ENCODE data around the gene KCNQ1.

Gene KCNQ1

GRCh38 chr11:2444821-2445745 is at the start of gene KCNQ1:
Gene KCNQ1, plus strand, starts transcription at chr11:2445008. Its CDS starts 91 bp downstream, at chr11:2445099.
- DNase-seq: peak; percentile 42

- no peak for DNase-seq
Observed at GRCh38 chr11:2395211-2395730, 49.5 kb upstream of the KCNQ1 start.

DNA sequence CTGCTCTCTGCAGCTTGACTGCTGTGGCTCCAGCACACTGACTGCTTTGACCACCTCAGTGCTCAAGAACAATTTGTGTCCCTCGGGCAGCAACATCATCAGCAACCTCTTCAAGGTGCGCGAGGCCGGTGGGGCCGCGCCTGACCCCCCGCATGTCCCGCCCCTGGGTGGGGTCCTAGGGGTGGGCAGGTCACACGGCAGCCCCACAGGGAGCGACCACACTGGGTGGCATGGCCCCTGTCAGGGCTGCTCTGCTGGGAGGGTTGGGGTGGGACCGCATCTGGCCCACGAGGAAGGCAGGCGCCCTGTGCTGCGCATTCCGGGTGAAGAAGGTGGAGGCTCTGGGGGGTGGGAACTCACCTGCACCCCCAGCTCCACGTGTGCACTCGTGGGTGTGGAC is 49.0 kb upstream of the KCNQ1 start:
- DNase-seq: no peak

DNA sequence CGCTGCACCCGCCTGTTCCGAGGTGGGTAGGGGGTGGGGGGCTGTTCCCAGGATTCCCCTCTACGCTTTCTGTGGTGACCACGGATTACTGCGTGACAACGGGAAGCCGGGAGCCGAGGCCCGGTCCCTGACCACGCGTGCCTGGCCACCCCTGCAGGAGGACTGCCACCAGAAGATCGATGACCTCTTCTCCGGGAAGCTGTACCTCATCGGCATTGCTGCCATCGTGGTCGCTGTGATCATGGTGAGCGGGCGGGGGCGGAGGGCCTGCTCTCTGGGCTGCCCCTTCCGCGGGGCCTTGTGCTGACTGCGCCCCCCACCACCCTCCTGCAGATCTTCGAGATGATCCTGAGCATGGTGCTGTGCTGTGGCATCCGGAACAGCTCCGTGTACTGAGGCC is 48.3 kb upstream of the KCNQ1 start:
- DNase-seq: no peak

DNA sequence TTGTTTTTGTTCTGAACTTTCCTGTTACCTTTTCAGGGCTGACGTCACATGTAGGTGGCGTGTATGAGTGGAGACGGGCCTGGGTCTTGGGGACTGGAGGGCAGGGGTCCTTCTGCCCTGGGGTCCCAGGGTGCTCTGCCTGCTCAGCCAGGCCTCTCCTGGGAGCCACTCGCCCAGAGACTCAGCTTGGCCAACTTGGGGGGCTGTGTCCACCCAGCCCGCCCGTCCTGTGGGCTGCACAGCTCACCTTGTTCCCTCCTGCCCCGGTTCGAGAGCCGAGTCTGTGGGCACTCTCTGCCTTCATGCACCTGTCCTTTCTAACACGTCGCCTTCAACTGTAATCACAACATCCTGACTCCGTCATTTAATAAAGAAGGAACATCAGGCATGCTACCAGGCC is 47.8 kb upstream of the KCNQ1 start:
- DNase-seq: no peak

GRCh38 chr11:2398664-2399355 is 46.0 kb upstream of the KCNQ1 start:
- DNase-seq: no peak

DNA sequence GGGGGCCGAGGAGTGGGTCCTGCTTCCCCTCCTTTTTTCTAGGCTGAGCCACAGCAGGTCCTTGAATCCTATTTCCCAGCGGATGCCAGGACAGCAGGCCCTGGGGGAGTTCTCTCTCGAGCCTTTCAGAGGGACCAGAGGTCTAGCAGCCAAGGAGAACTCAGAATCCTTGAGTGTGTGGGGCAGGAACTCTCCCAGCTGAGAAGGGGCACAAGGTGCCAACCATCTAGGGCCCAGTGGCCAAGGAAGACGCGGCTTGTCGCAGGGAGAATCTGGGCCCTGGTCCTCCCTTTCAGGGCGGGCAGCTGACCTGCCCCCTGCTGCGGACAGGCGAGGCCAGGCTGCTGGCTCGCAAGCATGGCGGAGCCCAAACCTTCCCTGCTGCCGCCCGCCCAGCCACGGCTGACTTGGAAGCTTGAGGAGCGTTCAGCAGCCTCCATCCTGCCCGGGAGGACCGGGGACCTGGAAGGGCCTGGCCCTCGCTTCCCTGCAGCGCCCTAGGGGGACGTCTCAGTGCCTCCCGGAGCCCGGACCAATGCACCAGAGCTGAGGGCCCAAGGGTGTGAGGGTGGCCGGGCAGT is 45.2 kb upstream of the KCNQ1 start:
- peak; percentile 34 for DNase-seq

- peak; percentile 98 for DNase-seq
Observed at GRCh38 chr11:2400069-2400761, 44.6 kb upstream of the KCNQ1 start, which contains the start of gene TSSC4. Gene TSSC4, plus strand, starts transcription at chr11:2400750. Its CDS starts 1,884 bp downstream, at chr11:2402634.

DNA sequence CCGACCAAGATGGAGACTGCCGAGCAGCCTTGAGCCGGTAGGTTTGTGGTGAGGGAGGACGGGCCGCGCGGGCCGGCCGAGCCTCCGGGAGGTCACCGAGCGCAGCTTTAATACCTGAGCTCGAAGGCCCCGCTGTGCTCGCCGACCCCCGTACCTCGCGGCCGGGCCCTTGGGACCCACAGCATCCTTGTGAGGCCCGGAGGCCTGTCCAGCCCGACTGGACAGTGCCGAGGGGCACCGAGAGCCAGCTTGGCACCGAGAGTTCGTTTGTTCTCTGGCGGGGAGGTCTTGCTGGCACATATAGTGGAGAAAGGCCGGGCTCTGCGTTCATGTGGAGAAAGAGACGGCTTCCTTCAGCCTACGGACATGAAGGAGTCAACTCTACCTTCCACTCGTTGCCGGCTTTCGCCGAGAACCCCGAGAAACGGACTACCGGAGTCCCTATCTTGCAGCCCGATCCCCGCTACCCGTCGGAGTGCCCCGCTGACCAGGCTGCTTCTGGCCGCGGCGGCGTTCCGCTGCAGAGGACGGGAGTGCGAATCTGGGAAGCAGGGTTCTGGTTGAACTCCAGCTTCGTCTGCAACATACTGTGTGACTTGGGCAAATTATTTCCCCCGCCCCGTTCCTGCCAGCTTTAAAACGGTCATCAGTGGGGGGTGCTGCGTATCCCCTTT is 43.9 kb upstream of the KCNQ1 start:
- DNase-seq: no peak

DNA sequence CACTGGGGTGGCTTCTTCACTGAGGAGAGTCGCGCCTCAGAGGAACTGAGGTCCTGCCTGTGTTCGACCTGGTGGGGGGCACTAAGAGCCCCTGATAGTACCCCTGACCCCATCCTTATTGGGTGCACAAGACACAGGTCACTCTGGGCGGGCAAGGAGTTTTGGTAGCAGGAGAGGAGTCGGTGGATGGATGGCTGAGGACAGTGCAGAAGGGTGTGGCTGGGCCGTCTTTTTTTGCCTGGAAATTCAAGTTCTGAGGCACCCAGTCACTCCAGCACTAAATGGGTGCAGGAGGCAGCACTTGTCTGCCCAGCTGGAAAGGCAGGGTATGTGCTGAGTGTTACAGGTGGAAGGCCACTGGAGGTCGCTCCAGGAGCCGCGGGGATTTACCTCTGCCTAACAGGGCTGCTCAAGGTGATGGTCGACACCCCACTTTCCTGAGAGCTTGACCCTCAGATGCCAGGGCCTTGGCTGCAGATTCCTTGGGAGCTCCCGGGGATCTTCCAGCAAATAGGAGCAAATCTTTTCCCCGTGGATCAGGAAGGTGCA is 43.3 kb upstream of the KCNQ1 start:
- DNase-seq: no peak

DNA sequence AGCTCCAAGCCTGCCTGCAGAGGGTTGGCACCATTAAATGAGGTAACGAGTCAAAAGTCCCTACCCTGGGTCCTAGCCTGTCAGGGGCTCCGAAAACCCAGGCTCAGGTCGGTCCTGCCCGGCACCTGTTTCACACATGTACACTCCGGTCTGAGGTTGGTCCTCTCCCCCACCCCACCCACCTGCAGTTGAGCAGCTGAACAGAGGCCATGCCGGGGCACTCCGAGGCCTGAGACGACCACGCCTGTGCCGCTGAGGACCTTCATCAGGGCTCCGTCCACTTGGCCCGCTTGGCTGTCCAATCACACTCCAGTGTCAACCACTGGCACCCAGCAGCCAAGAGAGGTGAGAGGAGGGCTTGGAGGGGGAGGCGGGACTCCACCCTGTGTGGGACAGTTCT is 42.7 kb upstream of the KCNQ1 start:
- no peak for DNase-seq

- no peak for DNase-seq
Observed at GRCh38 chr11:2402890-2403645, 41.7 kb upstream of the KCNQ1 start.

- DNase-seq: no peak
Observed at GRCh38 chr11:2404735-2405196, 40.0 kb upstream of the KCNQ1 start.

DNA sequence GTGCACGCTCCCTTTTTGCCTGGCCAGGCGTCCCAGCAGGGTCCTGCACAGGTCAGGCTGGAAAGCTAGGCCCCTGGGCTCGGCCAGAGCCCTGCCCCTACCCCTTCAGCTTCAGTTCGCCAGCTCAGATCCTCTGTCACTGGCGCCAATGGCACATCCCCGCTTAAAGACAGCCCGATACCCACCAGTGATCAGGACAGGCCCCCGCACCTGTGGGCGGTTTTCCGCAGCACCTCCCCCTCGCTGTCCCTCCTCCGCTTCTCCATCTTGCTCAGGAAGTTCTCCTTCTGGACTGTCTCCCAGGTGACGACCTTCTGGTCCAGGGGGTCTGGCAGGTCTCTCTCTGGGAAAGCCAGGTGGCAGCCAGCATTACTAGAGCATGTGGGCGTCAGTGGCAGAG is 38.4 kb upstream of the KCNQ1 start:
- DNase-seq: no peak

DNA sequence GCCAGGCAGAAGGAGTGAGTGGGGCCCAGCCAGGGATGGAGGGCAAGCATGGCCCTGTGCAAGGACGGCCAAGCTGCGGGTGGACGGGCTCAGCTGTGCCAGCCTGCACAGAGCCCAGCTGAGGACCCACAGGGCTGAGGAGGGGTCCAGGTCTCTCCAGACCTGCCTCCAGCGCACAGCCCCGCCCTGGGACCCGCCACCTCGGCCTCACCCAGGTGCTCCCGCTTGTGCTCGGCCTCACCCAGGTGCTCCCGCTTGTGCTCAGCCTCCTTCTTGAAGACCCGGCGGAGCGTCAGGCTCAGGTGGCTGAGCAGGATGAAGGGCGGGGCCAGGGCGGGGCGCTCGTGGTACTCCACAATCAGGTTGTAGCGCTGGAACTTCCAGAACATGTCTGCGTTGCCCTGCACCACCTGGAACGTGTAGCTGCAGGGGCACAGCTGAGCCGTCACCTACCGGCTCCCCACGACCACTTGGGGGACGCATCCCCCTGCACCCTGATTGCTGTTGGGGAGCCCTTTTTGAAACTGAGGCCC is 37.9 kb upstream of the KCNQ1 start:
- no peak for DNase-seq

DNA sequence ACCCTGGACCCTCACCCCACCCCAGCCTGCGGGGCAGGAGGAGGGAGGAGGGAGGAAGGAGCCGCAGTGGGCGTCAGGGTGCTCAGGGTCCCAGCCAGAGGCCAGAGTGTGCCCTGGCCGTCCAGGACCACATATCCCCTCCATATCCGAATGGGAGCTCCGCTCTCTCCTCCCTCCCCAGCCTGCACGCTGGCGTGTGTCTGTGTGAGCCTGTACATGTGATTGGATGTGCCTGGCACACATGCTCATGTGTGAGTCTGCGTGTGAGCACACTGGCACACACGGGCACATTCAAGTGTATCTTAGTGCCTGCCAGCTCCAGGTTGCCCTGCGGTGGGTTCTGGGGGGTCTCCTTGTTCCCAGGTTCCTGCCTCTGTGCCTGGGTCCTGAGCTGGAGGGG is 36.1 kb upstream of the KCNQ1 start:
- DNase-seq: no peak

GRCh38 chr11:2409126-2409525 is 35.7 kb upstream of the KCNQ1 start:
- no peak for DNase-seq

- no peak for DNase-seq
Observed at GRCh38 chr11:2409611-2410468, 35.0 kb upstream of the KCNQ1 start.

- no peak for DNase-seq
Observed at GRCh38 chr11:2410616-2411015, 34.2 kb upstream of the KCNQ1 start.
